IMR-90 (cell line): ENCODE data around the gene SMARCA2. TPM values are rescaled to one million over a fixed set of nuclear protein-coding genes. Genes with fewer than 3 reads are reported as not detected.

ENCODE experiments used
- ATAC-seq: fragments of 200-7000 bp; cut with Tn5 transposase; 2 replicates; pipeline ENCODE4 v1.9.1; 2020; ENCODE audit warnings: low read depth, mild to moderate bottlenecking, moderate library complexity
- BruUV-seq: library from RNA; stranded (reverse); fragments of 400-500 nt; replicated peaks from 2 replicates; lab custom pipeline; 2021; lab: Mats Ljungman, UMichigan
- CTCF ChIA-PET: fragments of 300-600 bp; formaldehyde crosslinking; extraction: SDS; loops from one replicate; lab custom pipeline; 2021; ENCODE audit warnings: antibody characterized with exemption; lab: Yijun Ruan, JAX
- POLR2A ChIA-PET: fragments of 300-600 bp; sonication (Branson Sonifier 250); formaldehyde crosslinking; loops from one replicate; lab custom pipeline; 2022; ENCODE audit warnings: antibody characterized with exemption; ENCODE audit not compliant: unreplicated experiment; lab: Charles Lee
- DNase-seq: peaks from one replicate; pipeline ENCODE4 v3.0.0; 2013
- H2AFZ ChIP-seq: replicated peaks from 2 replicates; pipeline ENCODE3; 2013; ENCODE audit warnings: low read length, mild to moderate bottlenecking; ENCODE audit not compliant: poor library complexity
- H2AK5ac ChIP-seq: 2 replicates; pipeline ENCODE4 v1.6.1; 2013; ENCODE audit warnings: low read depth, low read length, inconsistent platforms
- H2AK9ac ChIP-seq: replicated peaks from 2 replicates; pipeline ENCODE3; 2013; ENCODE audit warnings: mild to moderate bottlenecking, low read depth, low read length, moderate library complexity; ENCODE audit not compliant: poor library complexity
- H2BK120ac ChIP-seq: 2 replicates; pipeline ENCODE4 v1.6.1; 2013; ENCODE audit warnings: low read depth, low read length, inconsistent platforms
- H2BK15ac ChIP-seq: 3 replicates; pipeline ENCODE4 v1.6.1; 2013; ENCODE audit warnings: low read depth, low read length, inconsistent platforms
- H2BK20ac ChIP-seq: 2 replicates; pipeline ENCODE4 v1.6.1; 2013; ENCODE audit warnings: low read depth, mild to moderate bottlenecking, inconsistent platforms, low read length, moderate library complexity
- H2BK5ac ChIP-seq: 2 replicates; pipeline ENCODE4 v1.6.1; 2013; ENCODE audit warnings: mild to moderate bottlenecking, low read depth, low read length, inconsistent platforms; ENCODE audit not compliant: poor library complexity, severe bottlenecking
- H3K14ac ChIP-seq: replicated peaks from 2 replicates; pipeline ENCODE4 v1.6.1; 2013; ENCODE audit warnings: low read depth, low read length, inconsistent platforms
- H3K18ac ChIP-seq: 2 replicates; pipeline ENCODE4 v1.6.1; 2013; ENCODE audit warnings: low read depth, low read length, control low read depth
- H3K23ac ChIP-seq: 2 replicates; pipeline ENCODE4 v1.6.1; 2013; ENCODE audit warnings: low read depth, low read length, inconsistent platforms
- H3K27ac ChIP-seq: 2 replicates; pipeline ENCODE4 v1.5.1; 2013; ENCODE audit warnings: mild to moderate bottlenecking, control low read depth, low read length; ENCODE audit not compliant: insufficient read depth
- H3K27me3 ChIP-seq: 2 replicates; pipeline ENCODE4 v1.6.1; 2013; ENCODE audit warnings: low read length; ENCODE audit not compliant: control insufficient read depth, insufficient read depth
- H3K36me3 ChIP-seq: 2 replicates; pipeline ENCODE4 v1.6.1; 2013; ENCODE audit warnings: low read length, mixed read lengths; ENCODE audit not compliant: control insufficient read depth, insufficient read depth
- H3K4ac ChIP-seq: 2 replicates; pipeline ENCODE4 v1.6.1; 2013; ENCODE audit warnings: low read depth, low read length, inconsistent platforms
- H3K4me1 ChIP-seq: 2 replicates; pipeline ENCODE4 v1.6.1; 2013; ENCODE audit warnings: low read length, mixed read lengths; ENCODE audit not compliant: control insufficient read depth, insufficient read depth
- H3K4me2 ChIP-seq: 2 replicates; pipeline ENCODE4 v1.6.1; 2013; ENCODE audit warnings: low read depth, mild to moderate bottlenecking, control low read depth, low read length, moderate library complexity
- H3K4me3 ChIP-seq: 2 replicates; pipeline ENCODE4 v1.5.1; 2013; ENCODE audit warnings: low read depth, mild to moderate bottlenecking, control low read depth, low read length, moderate library complexity; ENCODE audit not compliant: insufficient read depth
- H3K56ac ChIP-seq: 2 replicates; pipeline ENCODE4 v1.6.1; 2013; ENCODE audit warnings: low read length, inconsistent platforms; ENCODE audit not compliant: insufficient read depth; ENCODE audit errors: extremely low read depth
- H3K79me1 ChIP-seq, 2 experiments: 2 replicates each; pipeline ENCODE4 v1.6.1; 2013; ENCODE audit warnings: low read length in 2 of 2, inconsistent platforms in 1 of 2, low read depth in 1 of 2
- H3K9ac ChIP-seq: 2 replicates; pipeline ENCODE4 v1.6.1; 2013; ENCODE audit warnings: low read depth, low read length, control low read depth
- H3K9me1 ChIP-seq: 2 replicates; pipeline ENCODE4 v1.6.1; 2013; ENCODE audit warnings: low read length, inconsistent platforms; ENCODE audit not compliant: insufficient read depth
- H3K9me3 ChIP-seq: 2 replicates; pipeline ENCODE4 v1.6.1; 2013; ENCODE audit warnings: low read length; ENCODE audit not compliant: control insufficient read depth, insufficient read depth
- H4K20me1 ChIP-seq: 2 replicates; pipeline ENCODE4 v1.6.1; 2013; ENCODE audit warnings: low read length, inconsistent platforms; ENCODE audit not compliant: insufficient read depth
- H4K5ac ChIP-seq: 2 replicates; pipeline ENCODE4 v1.6.1; 2013; ENCODE audit warnings: mild to moderate bottlenecking, low read depth, low read length, control low read depth
- H4K8ac ChIP-seq, 2 experiments: 2 replicates each; pipeline ENCODE4 v1.6.1; 2013; ENCODE audit warnings: low read depth in 2 of 2, low read length in 2 of 2, control low read depth in 1 of 2, inconsistent platforms in 1 of 2
- H4K91ac ChIP-seq: 2 replicates; pipeline ENCODE4 v1.6.1; 2013; ENCODE audit warnings: low read depth, low read length, inconsistent platforms; ENCODE audit not compliant: insufficient read depth
- MAFK ChIP-seq: IDR thresholded peaks from 2 replicates; pipeline ENCODE4 v1.6.1; 2012; ENCODE audit warnings: low read depth, low read length, improper control_type of control experiment
- WGBS, 2 experiments: methylation state at CpG; one replicate each; pipeline versions ENCODE4 v1.1.5 to v1.1.7; 2013; ENCODE audit warnings: missing lambda C conversion rate in 2 of 2; ENCODE audit not compliant: insufficient read length in 1 of 2; ENCODE audit errors: extremely low coverage in 2 of 2; 5-methylcytosine and 5-hydroxymethylcytosine counted together
- dilution Hi-C: fragments of 300-500 bp; cut with HindIII; formaldehyde crosslinking; loops from one replicate; pipeline ENCODE4 v1.14.3; 2018; ENCODE audit warnings: low sequenced_read_pairs; ENCODE audit not compliant: unreplicated experiment
- in situ Hi-C: fragments of 300-500 bp; cut with MboI; formaldehyde crosslinking; loops from 3 replicates; pipeline ENCODE4 v1.14.3; 2019; ENCODE audit warnings: low sequenced_read_pairs, inconsistent platforms, mixed read lengths
- intact Hi-C: fragments of 100-400 bp; cut with micrococcal nuclease; formaldehyde crosslinking; loops from 2 replicates; pipeline ENCODE4 v1.10.0; 2022
- polyA plus RNA-seq, 3 experiments: library from polyadenylated mRNA; depleted of rRNA; stranded (reverse); fragments of >200 nt; gene quantifications; 2 replicates each; pipeline ENCODE4 v1.2.3, GENCODE V29; 2012; ENCODE audit warnings: low replicate concordance in 1 of 3
- total RNA-seq: library from RNA; depleted of rRNA; stranded (reverse); fragments of >200 nt; gene quantifications from 2 replicates; pipeline ENCODE4 v1.2.3, GENCODE V29; 2012
- TF ChIP-seq, protein P1 (sequence below): conservative IDR thresholded peaks from 2 replicates; pipeline ENCODE4 v1.5.1; 2012; ENCODE audit warnings: mild to moderate bottlenecking, low read depth, low read length, improper control_type of control experiment

Gene SMARCA2
- total and polyA plus RNA-seq, 2 of the 4 experiments (the other 2 are of a cell fraction) = 25.3 to 26.7 TPM

DNA sequence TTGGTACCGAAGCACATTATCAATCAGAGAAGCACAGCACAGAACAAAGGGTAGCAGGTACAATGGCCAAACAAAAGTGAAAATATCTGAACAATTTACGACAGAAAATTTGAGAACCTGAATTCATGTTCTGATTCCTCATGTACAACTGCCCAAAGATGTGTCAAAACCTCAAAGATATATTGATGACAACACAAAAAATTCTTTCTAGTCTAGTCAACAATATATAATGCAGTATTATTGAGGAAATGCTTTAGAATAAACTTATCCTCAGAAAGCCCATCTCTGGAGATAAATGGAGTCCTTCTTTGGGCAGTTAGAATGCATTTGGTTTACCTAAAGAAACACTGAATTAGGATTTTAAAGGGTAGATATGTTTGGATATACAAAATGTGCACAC lies 6.8 kb upstream of the SMARCA2 start:
- no peaks in the 10 kb centered on the region for H3K79me1 ChIP-seq
- no peak overlapping the region for H2BK15ac ChIP-seq
- H2AK5ac ChIP-seq = no peak overlapping the region
- ChIA-PET POLR2A (no interaction called here), CTCF (no interaction called here)
- H2BK120ac ChIP-seq = no peak overlapping the region
- no peak overlapping the region for H3K9ac ChIP-seq
- in situ Hi-C loops = no loop called here
- H3K36me3 ChIP-seq = no peaks in the 10 kb centered on the region
- H3K18ac ChIP-seq = no peak overlapping the region
- H2AK9ac ChIP-seq = no peak overlapping the region
- no peak overlapping the region for H2AFZ ChIP-seq
- no peak overlapping the region for H4K8ac ChIP-seq
- H4K5ac ChIP-seq = no peak overlapping the region
- intact Hi-C loops = no loop called here
- H3K14ac ChIP-seq = no peak overlapping the region
- no peak overlapping the region for H2BK5ac ChIP-seq
- WGBS, 2 experiments = 100% methylated on average over 1 of the region's 2 CpGs; no CpG with 5 or more reads in 1 of the 2 experiments
- no peak overlapping the region for H3K27ac ChIP-seq
- no peaks in the 10 kb centered on the region for H3K9me1 ChIP-seq
- H4K20me1 ChIP-seq = no peaks in the 10 kb centered on the region
- no peaks in the 10 kb centered on the region for H3K27me3 ChIP-seq
- 0 out of 2 replicates have a peak, but pooled peaks have one; percentile 19 for TF ChIP-seq MAFK
- TF ChIP-seq, protein P1, sequence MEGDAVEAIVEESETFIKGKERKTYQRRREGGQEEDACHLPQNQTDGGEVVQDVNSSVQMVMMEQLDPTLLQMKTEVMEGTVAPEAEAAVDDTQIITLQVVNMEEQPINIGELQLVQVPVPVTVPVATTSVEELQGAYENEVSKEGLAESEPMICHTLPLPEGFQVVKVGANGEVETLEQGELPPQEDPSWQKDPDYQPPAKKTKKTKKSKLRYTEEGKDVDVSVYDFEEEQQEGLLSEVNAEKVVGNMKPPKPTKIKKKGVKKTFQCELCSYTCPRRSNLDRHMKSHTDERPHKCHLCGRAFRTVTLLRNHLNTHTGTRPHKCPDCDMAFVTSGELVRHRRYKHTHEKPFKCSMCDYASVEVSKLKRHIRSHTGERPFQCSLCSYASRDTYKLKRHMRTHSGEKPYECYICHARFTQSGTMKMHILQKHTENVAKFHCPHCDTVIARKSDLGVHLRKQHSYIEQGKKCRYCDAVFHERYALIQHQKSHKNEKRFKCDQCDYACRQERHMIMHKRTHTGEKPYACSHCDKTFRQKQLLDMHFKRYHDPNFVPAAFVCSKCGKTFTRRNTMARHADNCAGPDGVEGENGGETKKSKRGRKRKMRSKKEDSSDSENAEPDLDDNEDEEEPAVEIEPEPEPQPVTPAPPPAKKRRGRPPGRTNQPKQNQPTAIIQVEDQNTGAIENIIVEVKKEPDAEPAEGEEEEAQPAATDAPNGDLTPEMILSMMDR = no peak
- no peak overlapping the region for H3K4ac ChIP-seq
- H3K4me2 ChIP-seq = no peak overlapping the region
- H3K4me3 ChIP-seq = no peak overlapping the region
- H4K91ac ChIP-seq = no peak overlapping the region
- dilution Hi-C loops = loop anchor here (25.0 kb wide), 1 partner anchor 104 kb away; no protein-coding TSS in a partner anchor
- BruUV-seq = no TSS peak
- H3K4me1 ChIP-seq = no peaks in the 10 kb centered on the region
- H2BK20ac ChIP-seq = no peak overlapping the region
- DNase-seq (no peak), ATAC-seq (no peak)
- H3K56ac ChIP-seq = no peak overlapping the region
- no peak overlapping the region for H3K23ac ChIP-seq
- H3K9me3 ChIP-seq = no peaks in the 10 kb centered on the region
